ENCODE data around the gene MMEL1.
"Not testable (repeated sequence)": the region's sequence is repeated elsewhere in the genome, so short reads cannot be mapped to it uniquely, and the experiment has no call there.

Gene MMEL1

GRCh38 chr1:2632561-2633361 is at the start of gene MMEL1:
Gene MMEL1 (minus strand): TSS chr1:2633016. CDS start chr1:2629484, 3,532 bp downstream.
- no peak within 1 kb of the TSS for H3K4me3 ChIP-seq (replicated peaks; ENCODE audit: low read depth, low read length)
- DNase-seq (ENCODE audit: extremely low read depth, low read depth), result no peak
- no peak for TF ChIP-seq CTCF (IDR thresholded peaks at IDR 0.05; ENCODE audit: low read depth, low read length, missing control alignments)

GRCh38 chr1:2676726-2677125 is 43.9 kb upstream of the MMEL1 start:
- not testable (repeated sequence) for H3K4me3 ChIP-seq (replicated peaks; ENCODE audit: low read depth, low read length); DNase-seq (ENCODE audit: extremely low read depth, low read depth)

- H3K4me3 ChIP-seq (replicated peaks; ENCODE audit: low read depth, low read length); DNase-seq (ENCODE audit: extremely low read depth, low read depth): not testable (repeated sequence)
Observed at GRCh38 chr1:2671656-2672055, 38.8 kb upstream of the MMEL1 start.

- DNase-seq (ENCODE audit: extremely low read depth, low read depth), result not testable (repeated sequence)
Observed at GRCh38 chr1:2659806-2660205, 27.0 kb upstream of the MMEL1 start.

GRCh38 chr1:2657909-2658308 is 25.1 kb upstream of the MMEL1 start:
- H3K4me3 ChIP-seq (replicated peaks; ENCODE audit: low read depth, low read length); DNase-seq (ENCODE audit: extremely low read depth, low read depth): not testable (repeated sequence)

More at GRCh38 chr1:2659806-2660205, 27.0 kb upstream of the MMEL1 start:
- not testable (repeated sequence) for H3K4me3 ChIP-seq (replicated peaks; ENCODE audit: low read depth, low read length)

- H3K4me3 ChIP-seq (replicated peaks; ENCODE audit: low read depth, low read length); DNase-seq (ENCODE audit: extremely low read depth, low read depth): not testable (repeated sequence)
Observed at GRCh38 chr1:2657124-2657523, 24.3 kb upstream of the MMEL1 start.

GRCh38 chr1:2655598-2656434 is 23.0 kb upstream of the MMEL1 start:
- not testable (repeated sequence) for H3K4me3 ChIP-seq (replicated peaks; ENCODE audit: low read depth, low read length); DNase-seq (ENCODE audit: extremely low read depth, low read depth)

GRCh38 chr1:2654443-2654948 is 21.7 kb upstream of the MMEL1 start:
- not testable (repeated sequence) for H3K4me3 ChIP-seq (replicated peaks; ENCODE audit: low read depth, low read length)

GRCh38 chr1:2653741-2654442 is 21.1 kb upstream of the MMEL1 start:
- not testable (repeated sequence) for H3K4me3 ChIP-seq (replicated peaks; ENCODE audit: low read depth, low read length); DNase-seq (ENCODE audit: extremely low read depth, low read depth)

More at GRCh38 chr1:2654443-2654948, 21.7 kb upstream of the MMEL1 start:
- not testable (repeated sequence) for DNase-seq (ENCODE audit: extremely low read depth, low read depth)

- DNase-seq (ENCODE audit: extremely low read depth, low read depth); H3K4me3 ChIP-seq (replicated peaks; ENCODE audit: low read depth, low read length): not testable (repeated sequence)
Observed at GRCh38 chr1:2652926-2653571, 20.2 kb upstream of the MMEL1 start.

GRCh38 chr1:2652152-2652925 is 19.5 kb upstream of the MMEL1 start:
- DNase-seq (ENCODE audit: extremely low read depth, low read depth); H3K4me3 ChIP-seq (replicated peaks; ENCODE audit: low read depth, low read length): not testable (repeated sequence)
